Right kidney (tissue), 9 donors: ENCODE results near the gene SRSF7.
A peak's percentile ranks its signal among the peaks of the same experiment; 100 is the strongest.
"Not testable (repeated sequence)": the region's sequence is repeated elsewhere in the genome, so short reads cannot be mapped to it uniquely, and the experiment has no call there.

Experiments
- DNase-seq: peaks from one replicate; pipeline ENCODE4 v3.0.0-alpha.2; 2016
- long read RNA-seq, 8 donors: transcript quantifications; one replicate each; lab custom pipeline, GENCODE V29; 2026

Gene SRSF7
- long read RNA-seq, donor 1, transcript SRSF7-208 (7 exons, 1,903 nt), result minor isoform, 11 of 138 reads
- long read RNA-seq, donor 1, transcript SRSF7-209 (7 exons, 2,453 nt), result minor isoform, 12 of 138 reads
- long read RNA-seq, donor 1, transcript SRSF7-201 (8 exons, 2,489 nt), result major isoform, 53 of 138 reads
- long read RNA-seq, donor 1, transcript SRSF7-202 (8 exons, 1,050 nt), result minor isoform, 5 of 138 reads
- long read RNA-seq, donor 1, partial matches to known transcripts, result 47 of 138 reads
- long read RNA-seq, donor 1, other reads (novel, unspliced or antisense), result 0 of 138 reads
- long read RNA-seq, donor 2, transcript SRSF7-201 (8 exons, 2,489 nt), result major isoform, 23 of 56 reads
- long read RNA-seq, donor 2, transcript SRSF7-209 (7 exons, 2,453 nt), result minor isoform, 7 of 56 reads
- long read RNA-seq, donor 2, partial matches to known transcripts, result 13 of 56 reads
- long read RNA-seq, donor 2, other reads (novel, unspliced or antisense), result 0 of 56 reads
- long read RNA-seq, donor 3, transcript SRSF7-201 (8 exons, 2,489 nt), result major isoform, 22 of 53 reads
- long read RNA-seq, donor 3, transcript SRSF7-209 (7 exons, 2,453 nt), result minor isoform, 11 of 53 reads
- long read RNA-seq, donor 3, partial matches to known transcripts, result 11 of 53 reads
- long read RNA-seq, donor 3, other reads (novel, unspliced or antisense), result 0 of 53 reads
- long read RNA-seq, donor 4, transcript SRSF7-209 (7 exons, 2,453 nt), result minor isoform, 13 of 109 reads
- long read RNA-seq, donor 4, transcript SRSF7-208 (7 exons, 1,903 nt), result minor isoform, 11 of 109 reads
- long read RNA-seq, donor 4, transcript SRSF7-201 (8 exons, 2,489 nt), result major isoform, 41 of 109 reads
- long read RNA-seq, donor 4, transcript SRSF7-204 (9 exons, 2,857 nt), result minor isoform, 7 of 109 reads
- long read RNA-seq, donor 4, partial matches to known transcripts, result 31 of 109 reads
- long read RNA-seq, donor 4, other reads (novel, unspliced or antisense), result 0 of 109 reads
- long read RNA-seq, donor 5, transcript SRSF7-208 (7 exons, 1,903 nt), result minor isoform, 14 of 119 reads
- long read RNA-seq, donor 5, transcript SRSF7-201 (8 exons, 2,489 nt), result major isoform, 60 of 119 reads
- long read RNA-seq, donor 5, transcript SRSF7-209 (7 exons, 2,453 nt), result minor isoform, 11 of 119 reads
- long read RNA-seq, donor 5, partial matches to known transcripts, result 19 of 119 reads
- long read RNA-seq, donor 5, other reads (novel, unspliced or antisense), result 6 of 119 reads
- long read RNA-seq, donor 6, transcript SRSF7-201 (8 exons, 2,489 nt), result major isoform, 28 of 62 reads
- long read RNA-seq, donor 6, transcript SRSF7-209 (7 exons, 2,453 nt), result minor isoform, 7 of 62 reads
- long read RNA-seq, donor 6, transcript SRSF7-204 (9 exons, 2,857 nt), result minor isoform, 7 of 62 reads
- long read RNA-seq, donor 6, partial matches to known transcripts, result 13 of 62 reads
- long read RNA-seq, donor 6, other reads (novel, unspliced or antisense), result 0 of 62 reads
- long read RNA-seq, donor 7, transcript SRSF7-201 (8 exons, 2,489 nt), result major isoform, 62 of 134 reads
- long read RNA-seq, donor 7, transcript SRSF7-202 (8 exons, 1,050 nt), result minor isoform, 5 of 134 reads
- long read RNA-seq, donor 7, transcript SRSF7-209 (7 exons, 2,453 nt), result minor isoform, 19 of 134 reads
- long read RNA-seq, donor 7, transcript SRSF7-208 (7 exons, 1,903 nt), result minor isoform, 6 of 134 reads
- long read RNA-seq, donor 7, partial matches to known transcripts, result 37 of 134 reads
- long read RNA-seq, donor 7, other reads (novel, unspliced or antisense), result 0 of 134 reads
- long read RNA-seq, donor 8, transcript SRSF7-204 (9 exons, 2,857 nt), result minor isoform, 7 of 92 reads
- long read RNA-seq, donor 8, transcript SRSF7-201 (8 exons, 2,489 nt), result major isoform, 31 of 92 reads
- long read RNA-seq, donor 8, transcript SRSF7-209 (7 exons, 2,453 nt), result minor isoform, 13 of 92 reads
- long read RNA-seq, donor 8, partial matches to known transcripts, result 32 of 92 reads
- long read RNA-seq, donor 8, other reads (novel, unspliced or antisense), result 0 of 92 reads

GRCh38 chr2:38750891-38751595 lies at the start of gene SRSF7:
TSS of gene SRSF7 (minus strand) at chr2:38751361. CDS start at chr2:38751256, 105 bp downstream.
- DNase-seq, result peak; percentile 99

DNA sequence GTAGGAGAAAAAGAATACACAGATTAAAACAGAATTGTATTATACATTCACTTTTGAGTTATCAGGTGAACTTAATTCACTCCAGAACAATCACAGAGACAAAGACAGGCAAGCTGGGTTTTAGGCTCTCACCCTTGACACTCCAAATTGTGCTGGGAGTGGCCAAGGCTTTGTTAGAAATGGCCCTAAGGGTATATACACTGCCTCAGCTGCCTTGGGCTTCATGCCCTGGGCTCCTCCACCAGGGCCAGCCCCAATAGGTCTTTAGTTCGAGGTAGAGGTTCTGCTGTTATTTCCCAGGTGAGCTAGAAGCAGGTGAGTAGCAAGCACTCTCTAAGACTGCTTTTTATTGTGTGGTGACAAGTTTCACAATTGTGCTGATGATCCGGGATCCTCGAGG lies 46.8 kb upstream of the SRSF7 start:
- DNase-seq, result no peak

- no peak for DNase-seq
Observed at GRCh38 chr2:38797250-38797676, 46.1 kb upstream of the SRSF7 start.

DNA sequence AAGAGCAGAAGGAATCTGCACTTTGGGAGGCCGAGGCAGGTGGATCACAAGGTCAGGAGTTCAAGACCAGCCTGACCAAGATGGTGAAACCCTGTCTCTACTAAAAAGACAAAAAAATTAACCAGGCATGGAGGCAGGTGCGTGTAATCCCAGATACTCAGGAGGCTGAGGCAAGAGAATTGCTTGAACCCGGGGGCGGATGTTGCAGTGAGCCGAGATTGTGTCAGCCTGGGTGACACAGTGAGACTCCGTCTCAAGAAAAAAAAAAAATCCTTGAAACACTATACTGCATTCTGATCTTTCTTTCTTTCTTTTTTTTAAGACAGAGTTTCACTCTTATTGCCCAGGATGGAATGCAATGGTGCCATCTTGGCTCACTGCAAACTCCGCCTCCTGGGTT lies 43.9 kb upstream of the SRSF7 start:
- DNase-seq, result not testable (repeated sequence)

DNA sequence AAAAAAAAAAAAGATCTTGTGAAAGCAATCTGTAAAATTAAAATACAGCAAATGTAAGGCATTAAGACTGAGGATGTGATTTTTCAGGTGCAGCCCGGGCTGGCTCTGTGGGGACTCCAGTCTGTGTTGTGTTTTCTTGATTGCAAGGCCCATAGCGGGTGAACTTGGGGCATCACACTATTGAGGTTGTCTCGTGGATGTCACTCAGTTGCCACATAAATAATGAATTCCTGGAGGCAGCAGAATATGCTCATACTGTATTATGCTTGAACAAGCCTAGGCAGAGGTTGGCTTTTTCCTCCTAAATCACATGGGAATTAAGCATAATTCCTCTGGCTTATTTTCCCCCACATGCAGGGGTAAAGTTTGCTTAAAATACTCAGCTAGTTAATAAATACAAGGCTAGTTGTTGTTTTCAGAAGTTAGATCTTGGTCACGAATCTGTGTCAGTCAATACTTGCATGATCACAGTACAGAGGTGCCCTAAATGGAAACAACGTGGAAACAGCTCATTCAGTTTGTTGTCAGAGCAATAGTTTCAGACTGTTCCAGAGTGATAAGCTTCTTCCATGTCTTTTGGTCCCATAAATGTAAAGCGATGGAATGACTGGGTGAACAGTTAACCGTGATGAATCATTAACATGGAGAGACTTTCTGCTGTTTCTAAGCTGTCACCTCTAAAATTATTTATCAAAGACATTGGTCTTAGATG lies 43.2 kb upstream of the SRSF7 start:
- DNase-seq, result no peak

DNA sequence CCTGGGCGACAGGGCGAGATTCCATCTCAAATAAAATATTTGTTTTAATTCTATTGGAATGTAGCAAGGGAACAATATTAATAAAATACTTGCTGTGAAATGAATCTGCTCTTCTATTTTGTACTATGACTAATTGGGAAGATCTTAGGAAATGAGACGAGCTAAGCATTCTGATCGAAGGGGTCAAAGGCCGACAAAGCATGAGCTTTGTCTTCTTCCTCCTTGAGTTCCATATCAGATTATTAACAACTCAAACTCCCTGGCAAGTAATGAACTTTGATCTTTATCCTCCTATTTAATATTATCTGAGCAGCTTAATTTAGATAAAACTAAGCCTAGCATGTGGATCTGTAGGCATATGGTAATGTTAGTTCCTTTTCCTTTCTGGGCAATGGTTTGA lies 42.4 kb upstream of the SRSF7 start:
- DNase-seq, result no peak

DNA sequence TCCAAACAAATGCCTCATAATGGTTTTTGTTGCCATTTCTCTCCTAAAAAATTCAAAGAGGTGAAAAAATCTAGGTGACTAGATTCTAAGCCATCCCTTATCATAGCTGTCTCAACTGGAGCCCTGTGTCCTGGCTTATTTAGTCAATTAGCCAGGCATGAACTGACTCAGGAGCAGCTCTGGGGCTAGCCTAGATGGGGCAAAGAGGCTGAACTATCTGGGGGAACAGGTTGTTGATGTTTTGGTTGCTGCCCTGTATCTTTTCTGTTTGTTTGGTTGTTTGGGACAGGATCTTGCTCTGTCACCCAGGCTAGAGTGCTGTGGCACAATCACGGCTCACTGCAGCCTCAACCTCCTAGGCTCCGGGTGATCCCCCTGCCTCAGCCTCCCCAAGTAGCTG lies 41.6 kb upstream of the SRSF7 start:
- no peak for DNase-seq

DNA sequence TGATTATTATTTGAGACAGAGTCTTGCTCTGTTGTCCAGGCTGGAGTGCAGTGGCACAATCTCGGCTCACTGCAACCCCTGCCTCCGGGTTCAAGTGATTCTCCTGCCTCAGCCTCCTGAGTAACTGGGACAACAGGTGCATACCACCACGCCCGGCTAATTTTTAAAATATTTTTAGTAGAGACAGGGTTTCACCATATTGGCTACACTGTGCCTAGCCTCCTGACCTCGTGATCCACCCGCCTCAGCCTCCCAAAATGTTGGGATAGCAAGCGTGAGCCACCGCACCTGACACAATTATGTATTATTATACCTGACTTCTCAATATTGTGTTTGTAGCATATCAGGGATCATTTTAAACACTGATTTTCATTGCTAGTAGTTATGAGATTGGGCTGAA lies 41.2 kb upstream of the SRSF7 start:
- DNase-seq, result not testable (repeated sequence)

DNA sequence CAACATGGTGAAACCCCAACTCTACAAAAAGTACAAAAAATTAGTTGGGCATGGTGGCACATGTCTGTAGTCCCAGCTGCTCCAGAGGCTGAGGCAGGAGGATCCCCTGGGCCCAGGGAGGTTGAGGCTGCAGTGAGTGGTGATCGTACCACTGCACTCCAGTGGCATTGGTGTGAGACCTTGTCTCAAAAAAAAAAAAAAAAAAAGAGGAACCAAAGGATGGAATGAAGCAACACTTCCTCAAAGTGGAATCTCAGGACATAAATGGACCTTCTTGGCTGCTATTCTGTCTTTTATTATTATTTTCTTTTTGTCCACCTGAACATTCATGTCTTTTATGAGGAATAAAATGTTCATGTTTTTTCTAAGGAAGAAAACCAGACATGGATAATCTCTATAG lies 40.6 kb upstream of the SRSF7 start:
- DNase-seq, result no peak

- no peak for DNase-seq
Observed at GRCh38 chr2:38789691-38790090, 38.5 kb upstream of the SRSF7 start.

DNA sequence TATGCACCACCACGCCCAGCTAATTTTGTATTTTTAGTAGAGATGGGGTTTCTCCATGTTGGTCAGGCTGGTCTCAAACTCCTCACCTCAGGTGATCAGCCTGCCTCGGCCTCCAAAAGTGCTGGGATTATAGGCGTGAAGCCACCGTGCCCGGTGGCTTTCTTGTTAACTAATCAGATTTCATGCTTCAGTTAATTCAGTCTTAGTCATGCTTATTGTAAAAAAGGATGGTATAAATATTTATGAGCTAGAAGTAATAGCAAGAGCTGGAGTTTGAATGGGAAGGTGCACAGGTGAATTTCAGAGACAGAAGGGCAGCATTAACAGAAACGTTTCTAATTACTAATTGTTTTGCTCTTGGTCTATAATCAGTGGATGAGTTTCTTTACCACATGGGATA lies 37.1 kb upstream of the SRSF7 start:
- DNase-seq, result no peak

- DNase-seq, result no peak
Observed at GRCh38 chr2:38783586-38783985, 32.4 kb upstream of the SRSF7 start.

- no peak for DNase-seq
Observed at GRCh38 chr2:38778687-38779082, 27.5 kb upstream of the SRSF7 start.

- no peak for DNase-seq
Observed at GRCh38 chr2:38776531-38776930, 25.4 kb upstream of the SRSF7 start.

- DNase-seq, result no peak
Observed at GRCh38 chr2:38775921-38776225, 24.7 kb upstream of the SRSF7 start.

DNA sequence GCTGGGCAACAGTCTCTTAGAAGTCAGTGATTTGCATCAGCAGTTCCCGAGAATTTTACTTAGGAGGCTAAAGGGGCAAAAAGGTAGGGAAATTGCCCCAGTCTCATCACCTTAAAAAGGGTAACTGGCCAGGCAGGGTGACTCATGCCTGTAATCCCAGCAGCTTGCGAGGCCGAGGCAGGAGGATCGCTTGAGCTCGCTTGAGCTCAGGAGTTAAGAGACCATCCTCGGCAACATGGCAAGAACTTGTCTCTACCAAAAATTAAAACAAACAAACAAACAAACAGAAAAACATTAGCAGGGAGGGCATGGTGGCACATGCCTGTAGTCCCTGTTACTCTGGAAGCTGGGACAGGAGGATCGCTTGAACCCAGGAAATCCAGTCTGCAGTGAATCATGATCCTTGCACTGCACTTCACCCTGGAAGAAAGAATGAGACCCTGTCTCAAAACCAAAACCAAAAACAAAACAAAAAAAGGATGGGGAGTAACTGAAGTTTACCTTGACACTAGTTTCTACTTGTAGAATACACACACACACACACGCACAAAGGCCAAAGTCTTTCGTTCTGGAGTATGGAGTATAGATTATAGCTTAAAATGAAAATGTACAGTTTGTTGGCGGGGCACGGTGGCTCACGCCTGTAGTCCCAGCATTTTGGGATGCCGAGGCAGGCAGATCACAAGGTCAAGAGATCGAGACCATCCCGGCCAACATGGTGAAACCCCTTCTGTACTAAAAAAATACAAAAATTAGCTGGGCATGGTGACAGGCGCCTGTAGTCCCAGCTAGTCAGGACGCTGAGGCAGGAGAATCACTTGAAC lies 24.1 kb upstream of the SRSF7 start:
- DNase-seq, result no peak

- DNase-seq, result no peak
Observed at GRCh38 chr2:38771632-38772031, 20.5 kb upstream of the SRSF7 start.

- DNase-seq, result no peak
Observed at GRCh38 chr2:38765551-38765950, 14.4 kb upstream of the SRSF7 start.

- DNase-seq, result no peak
Observed at GRCh38 chr2:38765149-38765548, 14.0 kb upstream of the SRSF7 start.
